Mesothelial cell of epicardium (in vitro differentiated cells): ENCODE measurements around the gene IRGQ. TPM values are rescaled to one million over a fixed set of nuclear protein-coding genes. Genes with fewer than 3 reads are reported as not detected.
"Not testable (repeated sequence)": the region's sequence is repeated elsewhere in the genome, so short reads cannot be mapped to it uniquely, and the experiment has no call there.

Experiments used
- DNase-seq, 2 experiments: peaks; one replicate each; pipeline ENCODE4 v3.0.0; 2021; ENCODE audit warnings: low spot score in 2 of 2; ENCODE audit not compliant: unreplicated experiment in 2 of 2
- H3K27ac Mint-ChIP-seq: 2 replicates; pipeline ENCODE4 v1.8.0; 2021; ENCODE audit warnings: mixed read lengths
- H3K27me3 Mint-ChIP-seq: 2 replicates; pipeline ENCODE4 v1.8.0; 2021; ENCODE audit warnings: low read depth, mixed read lengths
- H3K36me3 Mint-ChIP-seq: 2 replicates; pipeline ENCODE4 v1.8.0; 2021; ENCODE audit warnings: mixed read lengths
- H3K4me1 Mint-ChIP-seq: 2 replicates; pipeline ENCODE4 v1.8.0; 2021; ENCODE audit warnings: mixed read lengths
- H3K4me3 Mint-ChIP-seq: 2 replicates; pipeline ENCODE4 v1.8.0; 2021; ENCODE audit warnings: mild to moderate bottlenecking, moderate library complexity, mixed read lengths
- H3K9me3 Mint-ChIP-seq: 2 replicates; pipeline ENCODE4 v1.8.0; 2021; ENCODE audit warnings: mixed read lengths
- CTCF ChIP-seq: fragments of 200-600 bp; sonication (generic); IDR thresholded peaks from one replicate; pipeline ENCODE4 v1.5.0; 2021; ENCODE audit warnings: antibody characterized with exemption; ENCODE audit not compliant: unreplicated experiment
- total RNA-seq: library from RNA; stranded (reverse); gene quantifications from 3 replicates; pipeline ENCODE4 v1.2.1, GENCODE V29; 2021

The IRGQ gene
- total RNA-seq, 1 donor from 2014 or later: 42.2 TPM

GRCh38 chr19:43552616-43553015 is 43.3 kb downstream of the IRGQ start:
- H3K9me3 Mint-ChIP-seq: no peaks in the 10 kb centered on the region
- peaks cover 33% of the 10 kb centered on the region for H3K36me3 Mint-ChIP-seq
- no peaks in the 10 kb centered on the region for H3K4me1 Mint-ChIP-seq
- no peak for DNase-seq
- no peaks in the 10 kb centered on the region for H3K27me3 Mint-ChIP-seq
- no peak overlapping the region for H3K27ac Mint-ChIP-seq
- H3K4me3 Mint-ChIP-seq: no peak overlapping the region
- no peak for TF ChIP-seq CTCF

- no peak overlapping the region for H3K27ac Mint-ChIP-seq
- H3K36me3 Mint-ChIP-seq: peaks cover 30% of the 10 kb centered on the region
- H3K4me1 Mint-ChIP-seq: no peaks in the 10 kb centered on the region
- no peak for TF ChIP-seq CTCF
- H3K4me3 Mint-ChIP-seq: no peak overlapping the region
- no peak for DNase-seq
- H3K27me3 Mint-ChIP-seq: no peaks in the 10 kb centered on the region
- no peaks in the 10 kb centered on the region for H3K9me3 Mint-ChIP-seq
These were observed 43.8 kb downstream of the IRGQ start for GRCh38 chr19:43552198-43552450.

GRCh38 chr19:43551399-43552197 is 44.3 kb downstream of the IRGQ start:
- no peak for TF ChIP-seq CTCF
- no peak overlapping the region for H3K27ac Mint-ChIP-seq
- H3K36me3 Mint-ChIP-seq: peaks cover 30% of the 10 kb centered on the region
- no peaks in the 10 kb centered on the region for H3K4me1 Mint-ChIP-seq
- no peak for DNase-seq
- H3K27me3 Mint-ChIP-seq: no peaks in the 10 kb centered on the region
- H3K4me3 Mint-ChIP-seq: no peak overlapping the region
- H3K9me3 Mint-ChIP-seq: no peaks in the 10 kb centered on the region

- Mint-ChIP-seq H3K27ac (no peak overlapping the region), H3K4me1 (no peaks in the 10 kb centered on the region), H3K27me3 (no peaks in the 10 kb centered on the region), H3K36me3 (peaks cover 30% of the 10 kb centered on the region), H3K4me3 (no peak overlapping the region), H3K9me3 (no peaks in the 10 kb centered on the region)
- TF ChIP-seq CTCF: no peak
- no peak for DNase-seq
These were observed 47.2 kb downstream of the IRGQ start for GRCh38 chr19:43548706-43549105.

GRCh38 chr19:43547926-43548325 is 48.0 kb downstream of the IRGQ start:
- H3K36me3 Mint-ChIP-seq: peaks cover 38% of the 10 kb centered on the region
- H3K27me3 Mint-ChIP-seq: not testable (repeated sequence)

GRCh38 chr19:43546581-43546980 is 49.4 kb downstream of the IRGQ start:
- Mint-ChIP-seq H3K4me1 (no peaks in the 10 kb centered on the region), H3K27ac (no peak overlapping the region), H3K9me3 (no peaks in the 10 kb centered on the region), H3K36me3 (peaks cover 42% of the 10 kb centered on the region), H3K4me3 (no peak overlapping the region), H3K27me3 (no peaks in the 10 kb centered on the region)
- TF ChIP-seq CTCF: no peak
- no peak for DNase-seq

More at GRCh38 chr19:43547926-43548325, 48.0 kb downstream of the IRGQ start:
- H3K9me3 Mint-ChIP-seq, H3K4me1 Mint-ChIP-seq, H3K27ac Mint-ChIP-seq, H3K4me3 Mint-ChIP-seq, DNase-seq: not testable (repeated sequence)
